Liver (tissue), 9 donors: Measurements from ENCODE around the gene HDAC5. TPM values are rescaled to one million over a fixed set of nuclear protein-coding genes. Genes with fewer than 3 reads are reported as not detected.
"Not testable (repeated sequence)": the region's sequence is repeated elsewhere in the genome, so short reads cannot be mapped to it uniquely, and the experiment has no call there.

Experiments
- DNase-seq: peaks from one replicate; pipeline ENCODE4 v3.0.0-alpha.2; 2017; ENCODE audit warnings: low spot score
- H3K27ac ChIP-seq, 2 donors: one replicate each; pipeline ENCODE4 v1.7.0; 2013; ENCODE audit warnings: inconsistent platforms in 2 of 2, low read length in 2 of 2, control low read depth in 1 of 2, low read depth in 1 of 2, mild to moderate bottlenecking in 1 of 2
- H3K27me3 ChIP-seq, 4 donors: one replicate each; pipeline versions ENCODE4 v1.6.1 to v1.7.0; 2013; ENCODE audit warnings: low read length in 3 of 4, inconsistent platforms in 1 of 4, mild to moderate bottlenecking in 1 of 4, moderate library complexity in 1 of 4; ENCODE audit not compliant: control insufficient read depth in 4 of 4, insufficient read depth in 4 of 4
- H3K36me3 ChIP-seq, 4 donors: one replicate each; pipeline versions ENCODE4 v1.6.1 to v1.7.0; 2013; ENCODE audit warnings: low read length in 3 of 4, mild to moderate bottlenecking in 3 of 4, low read depth in 1 of 4, moderate library complexity in 1 of 4; ENCODE audit not compliant: control insufficient read depth in 4 of 4, insufficient read depth in 3 of 4
- H3K4me1 ChIP-seq, 4 donors: one replicate each; pipeline versions ENCODE4 v1.6.1 to v1.7.0; 2013; ENCODE audit warnings: low read length in 3 of 4, mild to moderate bottlenecking in 3 of 4, moderate library complexity in 1 of 4; ENCODE audit not compliant: control insufficient read depth in 4 of 4, insufficient read depth in 4 of 4
- H3K4me3 ChIP-seq, 3 donors: one replicate each; pipeline versions ENCODE4 v1.6.1 to v1.7.0; 2013; ENCODE audit warnings: low read length in 3 of 3, control low read depth in 1 of 3, low read depth in 1 of 3, mild to moderate bottlenecking in 1 of 3
- H3K9ac ChIP-seq, 2 donors: one replicate each; pipeline ENCODE4 v1.7.0; 2013; ENCODE audit warnings: low read length in 2 of 2, mild to moderate bottlenecking in 2 of 2, moderate library complexity in 2 of 2, control low read depth in 1 of 2, low read depth in 1 of 2
- H3K9me3 ChIP-seq, 4 donors: one replicate each; pipeline versions ENCODE4 v1.6.1 to v1.7.0; 2013; ENCODE audit warnings: low read length in 3 of 4; ENCODE audit not compliant: control insufficient read depth in 4 of 4
- ATF3 ChIP-seq: IDR thresholded peaks from 2 replicates; pipeline ENCODE4 v1.6.1; 2016; ENCODE audit warnings: antibody characterized with exemption
- CTCF ChIP-seq: fragments of 150-350 bp; IDR thresholded peaks from 2 replicates; pipeline ENCODE4 v1.5.1; 2017; ENCODE audit warnings: improper control_type of control experiment, low read depth, low read length; ENCODE audit not compliant: missing input control
- EGR1 ChIP-seq, 2 donors: IDR thresholded peaks; 2 replicates each; pipeline ENCODE4 v1.6.1; 2016 to 2018; ENCODE audit warnings: antibody characterized with exemption in 2 of 2, low read depth in 2 of 2
- FOXA1 ChIP-seq: IDR thresholded peaks from 2 replicates; pipeline ENCODE4 v1.6.1; 2016; ENCODE audit warnings: antibody characterized with exemption
- FOXA2 ChIP-seq: IDR thresholded peaks from 2 replicates; pipeline ENCODE4 v1.6.1; 2016; ENCODE audit warnings: antibody characterized with exemption
- GABPA ChIP-seq, 2 donors: IDR thresholded peaks in 1 of 2; conservative IDR thresholded peaks in 1 of 2; 2 replicates each; pipeline ENCODE4 v1.6.1; 2016; ENCODE audit warnings: antibody characterized with exemption in 2 of 2, mild to moderate bottlenecking in 1 of 2, moderate library complexity in 1 of 2
- HNF4A ChIP-seq, 2 donors: conservative IDR thresholded peaks; 2 replicates each; pipeline ENCODE4 v1.6.1; 2016; ENCODE audit warnings: antibody characterized with exemption in 2 of 2, mild to moderate bottlenecking in 2 of 2
- HNF4G ChIP-seq: IDR thresholded peaks from 2 replicates; pipeline ENCODE4 v1.6.1; 2016; ENCODE audit warnings: antibody characterized with exemption
- JUND ChIP-seq, 2 donors: IDR thresholded peaks; 2 replicates each; pipeline ENCODE4 v1.6.1; 2016; ENCODE audit warnings: antibody characterized with exemption in 2 of 2
- MAX ChIP-seq: IDR thresholded peaks from 2 replicates; pipeline ENCODE4 v1.6.1; 2016; ENCODE audit warnings: antibody characterized with exemption
- NR2F2 ChIP-seq: IDR thresholded peaks from 2 replicates; pipeline ENCODE4 v1.6.1; 2016; ENCODE audit warnings: antibody characterized with exemption
- RXRA ChIP-seq, 2 donors: IDR thresholded peaks; 2 replicates each; pipeline ENCODE4 v1.6.1; 2017 to 2018; ENCODE audit warnings: antibody characterized with exemption in 2 of 2, mild to moderate bottlenecking in 1 of 2
- SP1 ChIP-seq: IDR thresholded peaks from 2 replicates; pipeline ENCODE4 v1.6.1; 2018; ENCODE audit warnings: antibody characterized with exemption, mild to moderate bottlenecking
- TAF1 ChIP-seq: conservative IDR thresholded peaks from 2 replicates; pipeline ENCODE4 v1.6.1; 2016; ENCODE audit warnings: antibody characterized with exemption, mild to moderate bottlenecking
- YY1 ChIP-seq: IDR thresholded peaks from 2 replicates; pipeline ENCODE4 v1.6.1; 2016; ENCODE audit warnings: antibody characterized with exemption, mild to moderate bottlenecking
- ZBTB33 ChIP-seq: IDR thresholded peaks from 2 replicates; pipeline ENCODE4 v1.6.1; 2016; ENCODE audit warnings: antibody characterized with exemption
- WGBS: extraction: QIAGEN DNeasy Blood & Tissue Kit; methylation state at CpG from one replicate; pipeline ENCODE4 v1.1.7; 2013; 5-methylcytosine and 5-hydroxymethylcytosine counted together
- polyA plus RNA-seq, 2 donors: library from polyadenylated mRNA; stranded (reverse) in 1 of 2; unstranded in 1 of 2; fragments of 200-250 nt in 1 of 2; fragments of >200 nt in 1 of 2; fragmentation: Nextera tagmentation in 1 of 2; extraction: Ambion mirVana in 1 of 2; gene quantifications; one replicate each; pipeline versions ENCODE4 v1.2.1 to v1.2.3, GENCODE V29; 2013 to 2015
- total RNA-seq, 2 donors: library from RNA; depleted of rRNA; stranded (reverse); fragments of >200 nt; gene quantifications; one replicate each; pipeline ENCODE4 v1.2.3, GENCODE V29; 2014
- donor health status: healthy.
- donor health status: healthy.
- donor health status: healthy.
- donor health status: healthy.
- donor health status: healthy.

The HDAC5 gene
- total and polyA plus RNA-seq, 4 donors, result 5.8 to 20.3 (median 14.4) TPM

DNA sequence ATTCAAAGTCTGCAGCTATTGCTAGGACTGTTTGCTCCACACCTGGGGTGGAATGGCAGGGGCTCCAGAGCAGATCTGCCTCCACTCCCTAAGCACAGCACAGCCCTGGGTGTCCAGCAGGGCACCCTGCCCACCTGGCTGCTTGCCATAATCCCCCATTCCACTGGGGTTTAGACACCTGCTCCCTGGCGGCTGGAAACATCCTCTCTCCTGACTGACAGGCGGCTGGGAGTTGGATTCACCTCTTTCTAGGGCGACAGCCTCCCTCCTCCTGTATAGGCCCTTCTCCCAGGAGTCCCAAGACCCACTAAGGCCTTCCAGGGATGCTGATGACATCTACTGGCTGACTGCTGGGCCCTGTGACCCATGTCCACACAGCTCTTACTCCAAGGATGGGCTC, 18.0 kb downstream of the HDAC5 start:
- no peaks in the 10 kb centered on the region for H3K9me3 ChIP-seq
- no peaks in the 10 kb centered on the region for H3K36me3 ChIP-seq
- 93% methylated on average over 3 of the region's 3 CpGs for WGBS
- DNase-seq, result no peak
- TF ChIP-seq FOXA1 (no peak), JUND (IDR thresholded peaks at IDR 0.05) (no peak), TAF1 (no peak)
- H3K4me3 ChIP-seq, result no peak overlapping the region
- H3K9ac ChIP-seq, result no peak overlapping the region
- H3K4me1 ChIP-seq, result peaks cover 22 to 69% (median 49%) of the 10 kb centered on the region in 4 donors
- H3K27ac ChIP-seq, result no peak overlapping the region
- no peaks in the 10 kb centered on the region for H3K27me3 ChIP-seq

DNA sequence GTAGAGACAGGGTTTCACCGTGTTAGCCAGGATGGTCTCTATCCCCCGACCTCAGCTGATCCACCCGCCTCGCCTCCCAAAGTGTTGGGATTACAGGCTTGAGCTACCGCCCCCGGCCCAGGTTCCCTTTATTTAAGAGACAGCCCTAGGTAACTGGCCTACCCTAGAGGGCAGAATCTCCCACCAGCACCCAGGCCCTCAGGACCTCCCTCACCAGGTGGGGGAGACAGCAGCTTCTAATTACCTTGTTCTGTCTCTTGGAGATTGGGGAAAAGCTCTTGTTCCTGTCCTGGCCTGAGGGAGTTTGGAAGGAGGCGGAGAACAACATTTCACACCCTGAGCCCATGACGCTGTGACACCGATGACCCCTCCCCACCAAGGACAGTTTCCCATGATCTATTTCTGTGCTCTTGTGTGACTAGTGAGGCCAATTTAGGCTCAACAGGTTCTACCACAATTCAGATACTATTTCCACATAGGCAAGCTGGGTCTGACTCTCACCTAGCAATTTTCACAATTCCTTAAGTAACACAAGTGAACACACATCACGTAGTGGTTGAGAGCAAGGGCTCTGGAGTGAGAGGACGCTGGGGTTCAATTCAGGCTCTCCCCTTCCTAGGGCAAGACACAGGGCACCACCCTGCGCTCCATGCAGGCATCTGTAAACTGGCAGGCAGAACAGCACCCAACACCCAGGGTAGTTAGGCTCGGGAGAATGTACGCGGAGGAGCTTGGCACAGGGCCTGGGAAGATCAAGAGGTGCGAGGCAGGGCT, 20.4 kb downstream of the HDAC5 start:
- Histone ChIP-seq H3K4me1 (peaks cover 8 to 57% (median 33%) of the 10 kb centered on the region in 4 donors), H3K9ac (no peak overlapping the region)
- WGBS, result 87% methylated on average over 16 of the region's 16 CpGs

DNA sequence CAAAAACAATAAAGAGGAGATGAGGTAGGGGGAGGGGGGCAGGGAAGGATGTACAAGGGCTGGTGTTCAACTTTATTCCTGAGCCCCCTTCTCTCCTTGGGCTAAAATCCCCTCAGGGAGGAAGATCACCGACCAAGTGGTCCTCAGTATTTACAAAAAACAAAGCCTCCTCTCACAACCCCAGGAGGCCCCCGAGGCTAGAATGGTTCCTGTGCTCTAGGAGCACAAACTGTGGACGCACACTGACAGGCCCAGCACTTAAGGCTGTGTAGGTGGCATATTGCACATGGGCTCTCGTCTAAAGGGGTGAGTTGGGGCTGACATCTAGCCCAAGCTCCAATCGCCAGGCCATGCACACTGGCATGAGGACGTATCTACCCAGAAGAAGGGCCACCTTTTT, 21.6 kb downstream of the HDAC5 start:
- 86% methylated on average over 6 of the region's 6 CpGs for WGBS
- H3K4me1 ChIP-seq, result peaks cover 13 to 59% (median 34%) of the 10 kb centered on the region in 4 donors

More for the DNA sequence above, 20.4 kb downstream of the HDAC5 start:
- H3K36me3 ChIP-seq, result no peaks in the 10 kb centered on the region
- no peaks in the 10 kb centered on the region for H3K9me3 ChIP-seq
- no peak overlapping the region for H3K4me3 ChIP-seq
- no peak overlapping the region for H3K27ac ChIP-seq
- TF ChIP-seq MAX (no peak), FOXA1 (no peak), NR2F2 (no peak), JUND (IDR thresholded peaks at IDR 0.05) (no peak), HNF4G (no peak), FOXA2 (no peak)
- no peaks in the 10 kb centered on the region for H3K27me3 ChIP-seq
- no peak for DNase-seq

GRCh38 chr17:44097110-44097958, 26.1 kb downstream of the HDAC5 start:
- H3K4me3 ChIP-seq, result no peak overlapping the region
- peak overlapping the region; percentile 2 to 71 for H3K27ac ChIP-seq
- no peaks in the 10 kb centered on the region for H3K27me3 ChIP-seq
- peaks cover 14 to 45% (median 30%) of the 10 kb centered on the region in 4 donors for H3K4me1 ChIP-seq
- 26% methylated on average over 13 of the region's 13 CpGs for WGBS
- H3K9me3 ChIP-seq, result no peaks in the 10 kb centered on the region
- no peak for DNase-seq
- H3K9ac ChIP-seq, result no peak overlapping the region
- H3K36me3 ChIP-seq, result peaks cover 0 to 8% (median 7%) of the 10 kb centered on the region in 4 donors
- TF ChIP-seq EGR1 (IDR thresholded peaks at IDR 0.05; ENCODE audit: low read depth in 2 of 2), result peak in 1 of 2 donors; percentile 28
- TF ChIP-seq HNF4A (conservative IDR thresholded peaks at IDR 0.05), result peak; percentile 85 to 92
- TF ChIP-seq ZBTB33, result no peak
- no peak for TF ChIP-seq JUND (IDR thresholded peaks at IDR 0.05)
- TF ChIP-seq YY1, result peak; percentile 80
- TF ChIP-seq NR2F2, result peak; percentile 74
- peak; percentile 89 for TF ChIP-seq MAX
- no peak for TF ChIP-seq ATF3
- TF ChIP-seq GABPA (IDR thresholded peaks at IDR 0.05 in 1 of 2, conservative IDR thresholded peaks at IDR 0.05 in 1 of 2), result peak in 1 of 2 donors; percentile 26
- no peak for TF ChIP-seq HNF4G
- TF ChIP-seq RXRA (IDR thresholded peaks at IDR 0.05), result peak; percentile 77 to 91
- no peak for TF ChIP-seq CTCF
- peak; percentile 78 for TF ChIP-seq SP1

More for the DNA sequence above, 21.6 kb downstream of the HDAC5 start:
- H3K27ac ChIP-seq, H3K36me3 ChIP-seq, DNase-seq, H3K9me3 ChIP-seq, H3K27me3 ChIP-seq, H3K9ac ChIP-seq, H3K4me3 ChIP-seq: not testable (repeated sequence)
